KOPT-K1 (cell line): Measurements from ENCODE around the gene SF3B3.
"Not testable (repeated sequence)": the region's sequence is repeated elsewhere in the genome, so short reads cannot be mapped to it uniquely, and the experiment has no call there.

Source experiments
- H3K27ac ChIP-seq: fragments of 200-600 bp; sonication (generic); 2 replicates; pipeline ENCODE4 v1.5.1; 2016; ENCODE audit warnings: antibody characterized with exemption, mild to moderate bottlenecking, low read depth, low read length; ENCODE audit not compliant: poor library complexity, severe bottlenecking
- H3K36me3 ChIP-seq: fragments of 200-600 bp; sonication (generic); 2 replicates; pipeline ENCODE4 v1.5.1; 2017; ENCODE audit warnings: antibody characterized with exemption, mild to moderate bottlenecking, low read length, moderate library complexity; ENCODE audit not compliant: insufficient read depth
- H3K9me3 ChIP-seq: fragments of 200-600 bp; sonication (generic); 2 replicates; pipeline ENCODE4 v1.5.1; 2017; ENCODE audit warnings: antibody characterized with exemption, low read length, mild to moderate bottlenecking; ENCODE audit not compliant: insufficient read depth, poor library complexity, severe bottlenecking

The SF3B3 gene

GRCh38 chr16:70494202-70494770, 29.3 kb upstream of the SF3B3 start:
- Histone ChIP-seq H3K9me3 (no peaks in the 10 kb centered on the region), H3K36me3 (peaks cover 72% of the 10 kb centered on the region), H3K27ac (peak overlapping the region; percentile 6)

GRCh38 chr16:70494777-70495176, 28.8 kb upstream of the SF3B3 start:
- Histone ChIP-seq H3K9me3 (no peaks in the 10 kb centered on the region), H3K36me3 (peaks cover 68% of the 10 kb centered on the region), H3K27ac (no peak overlapping the region)

- H3K36me3 ChIP-seq = peaks cover 64% of the 10 kb centered on the region
- no peaks in the 10 kb centered on the region for H3K9me3 ChIP-seq
- H3K27ac ChIP-seq = no peak overlapping the region
Observed at GRCh38 chr16:70495425-70496182, 28.0 kb upstream of the SF3B3 start.

- peaks cover 63% of the 10 kb centered on the region for H3K36me3 ChIP-seq
- H3K27ac ChIP-seq = no peak overlapping the region
- H3K9me3 ChIP-seq = no peaks in the 10 kb centered on the region
Observed at GRCh38 chr16:70496513-70496912, 27.1 kb upstream of the SF3B3 start.

GRCh38 chr16:70508752-70509151, 14.9 kb upstream of the SF3B3 start:
- H3K36me3 ChIP-seq = peaks cover 68% of the 10 kb centered on the region
- H3K27ac ChIP-seq = no peak overlapping the region
- H3K9me3 ChIP-seq = no peaks in the 10 kb centered on the region

GRCh38 chr16:70510216-70510615, 13.4 kb upstream of the SF3B3 start:
- H3K36me3 ChIP-seq = peaks cover 83% of the 10 kb centered on the region
- no peak overlapping the region for H3K27ac ChIP-seq
- no peaks in the 10 kb centered on the region for H3K9me3 ChIP-seq

GRCh38 chr16:70511833-70512232, 11.8 kb upstream of the SF3B3 start:
- H3K27ac ChIP-seq = no peak overlapping the region
- peaks cover 96% of the 10 kb centered on the region for H3K36me3 ChIP-seq

GRCh38 chr16:70512456-70512855, 11.2 kb upstream of the SF3B3 start:
- Histone ChIP-seq H3K9me3 (no peaks in the 10 kb centered on the region), H3K36me3 (peaks cover 96% of the 10 kb centered on the region), H3K27ac (no peak overlapping the region)

More at GRCh38 chr16:70511833-70512232, 11.8 kb upstream of the SF3B3 start:
- no peaks in the 10 kb centered on the region for H3K9me3 ChIP-seq

GRCh38 chr16:70520612-70521297, 2.9 kb upstream of the SF3B3 start:
- H3K36me3 ChIP-seq = peaks cover 35% of the 10 kb centered on the region
- no peaks in the 10 kb centered on the region for H3K9me3 ChIP-seq
- H3K27ac ChIP-seq = peak overlapping the region; percentile 71

GRCh38 chr16:70522216-70523075, 1.2 kb upstream of the SF3B3 start:
- Histone ChIP-seq H3K36me3 (peaks cover 33% of the 10 kb centered on the region), H3K27ac (peak overlapping the region; percentile 93), H3K9me3 (no peaks in the 10 kb centered on the region)

- Histone ChIP-seq H3K36me3 (peaks cover 33% of the 10 kb centered on the region), H3K27ac (peak within 1 kb of the TSS; percentile 93), H3K9me3 (no peaks in the 10 kb centered on the region)
Observed at GRCh38 chr16:70523076-70523742, 407 bp upstream of the SF3B3 start, which contains the start of gene COG4. Gene COG4 (minus strand): TSS chr16:70523554. CDS start chr16:70523543, 11 bp downstream.

GRCh38 chr16:70524399-70524825, 796 bp downstream of the SF3B3 start:
- not testable (repeated sequence) for H3K9me3 ChIP-seq
- Histone ChIP-seq H3K36me3 (peaks cover 41% of the 10 kb centered on the region), H3K27ac (peak overlapping the region; percentile 93)

- Histone ChIP-seq H3K27ac (no peak overlapping the region), H3K36me3 (peaks cover 61% of the 10 kb centered on the region)
Observed at GRCh38 chr16:70526403-70526802, 2.8 kb downstream of the SF3B3 start.

GRCh38 chr16:70527315-70527996, 3.8 kb downstream of the SF3B3 start:
- no peak overlapping the region for H3K27ac ChIP-seq
- H3K9me3 ChIP-seq = no peaks in the 10 kb centered on the region
- peaks cover 72% of the 10 kb centered on the region for H3K36me3 ChIP-seq

More at GRCh38 chr16:70526403-70526802, 2.8 kb downstream of the SF3B3 start:
- H3K9me3 ChIP-seq = no peaks in the 10 kb centered on the region
